ENCODE data around the gene ZNF408. TPM values are rescaled to one million over a fixed set of nuclear protein-coding genes. Genes with fewer than 3 reads are reported as not detected.

ZNF408 gene
- total and polyA plus RNA-seq, 2 of the 13 experiments (the other 11 are each of a cell fraction or from before 2014, with no cell fraction given): 11.2 to 12.5 TPM

DNA sequence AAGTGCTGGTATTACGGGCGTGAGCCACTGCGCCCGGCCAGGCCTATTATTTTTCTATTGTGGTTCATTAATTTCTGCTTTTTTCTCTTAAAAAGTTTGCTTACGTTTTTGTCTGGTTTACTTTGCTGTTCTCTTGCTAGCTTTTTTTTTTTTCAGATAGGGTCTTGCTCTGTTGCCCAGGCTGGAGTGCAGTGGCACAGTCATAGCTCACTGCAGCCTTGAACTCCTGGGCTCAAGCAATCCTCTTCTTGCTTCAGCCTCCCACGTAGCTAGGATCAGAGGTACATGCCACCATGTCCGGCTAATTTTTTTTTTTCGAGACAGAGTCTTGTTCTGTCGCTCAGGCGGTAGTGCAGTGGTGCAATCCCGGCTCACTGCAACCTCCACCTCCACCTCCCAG lies 36.9 kb downstream of the ZNF408 start (continued):
- TF ChIP-seq HMG20A (CRISPR knock-in tag; IDR thresholded peaks at IDR 0.05; ENCODE audit: borderline replicate concordance) (no peak), ZNF263 (CRISPR knock-in tag; IDR thresholded peaks at IDR 0.05) (no peak), ZNF121 (CRISPR knock-in tag; IDR thresholded peaks at IDR 0.05) (peak; percentile 90), ZNF879 (CRISPR knock-in tag; IDR thresholded peaks at IDR 0.05) (no peak), ZNF12 (CRISPR knock-in tag; IDR thresholded peaks at IDR 0.05) (no peak), SP1 (IDR thresholded peaks at IDR 0.05) (no peak), SP1 (CRISPR knock-in tag; IDR thresholded peaks at IDR 0.05) (no peak), ZFP90 (CRISPR knock-in tag; IDR thresholded peaks at IDR 0.05; ENCODE audit: borderline replicate concordance) (0 out of 2 replicates have a peak, but pooled peaks have one; percentile 26), PCBP1 (IDR thresholded peaks at IDR 0.05; ENCODE audit: borderline replicate concordance, low read depth, low read length) (no peak), ISL2 (CRISPR knock-in tag; IDR thresholded peaks at IDR 0.05) (no peak), TEAD2 (CRISPR knock-in tag; IDR thresholded peaks at IDR 0.05) (no peak), POLR2G (IDR thresholded peaks at IDR 0.05; ENCODE audit: low read depth, low read length) (0 out of 2 replicates have a peak, but pooled peaks have one; percentile 33), NR1H2 (CRISPR knock-in tag; IDR thresholded peaks at IDR 0.05; ENCODE audit: borderline replicate concordance, low read depth) (no peak), TBL1XR1 (IDR thresholded peaks at IDR 0.05; ENCODE audit: borderline replicate concordance, low read length, partially characterized antibody) (no peak)
- TF ChIP-seq, protein P1, sequence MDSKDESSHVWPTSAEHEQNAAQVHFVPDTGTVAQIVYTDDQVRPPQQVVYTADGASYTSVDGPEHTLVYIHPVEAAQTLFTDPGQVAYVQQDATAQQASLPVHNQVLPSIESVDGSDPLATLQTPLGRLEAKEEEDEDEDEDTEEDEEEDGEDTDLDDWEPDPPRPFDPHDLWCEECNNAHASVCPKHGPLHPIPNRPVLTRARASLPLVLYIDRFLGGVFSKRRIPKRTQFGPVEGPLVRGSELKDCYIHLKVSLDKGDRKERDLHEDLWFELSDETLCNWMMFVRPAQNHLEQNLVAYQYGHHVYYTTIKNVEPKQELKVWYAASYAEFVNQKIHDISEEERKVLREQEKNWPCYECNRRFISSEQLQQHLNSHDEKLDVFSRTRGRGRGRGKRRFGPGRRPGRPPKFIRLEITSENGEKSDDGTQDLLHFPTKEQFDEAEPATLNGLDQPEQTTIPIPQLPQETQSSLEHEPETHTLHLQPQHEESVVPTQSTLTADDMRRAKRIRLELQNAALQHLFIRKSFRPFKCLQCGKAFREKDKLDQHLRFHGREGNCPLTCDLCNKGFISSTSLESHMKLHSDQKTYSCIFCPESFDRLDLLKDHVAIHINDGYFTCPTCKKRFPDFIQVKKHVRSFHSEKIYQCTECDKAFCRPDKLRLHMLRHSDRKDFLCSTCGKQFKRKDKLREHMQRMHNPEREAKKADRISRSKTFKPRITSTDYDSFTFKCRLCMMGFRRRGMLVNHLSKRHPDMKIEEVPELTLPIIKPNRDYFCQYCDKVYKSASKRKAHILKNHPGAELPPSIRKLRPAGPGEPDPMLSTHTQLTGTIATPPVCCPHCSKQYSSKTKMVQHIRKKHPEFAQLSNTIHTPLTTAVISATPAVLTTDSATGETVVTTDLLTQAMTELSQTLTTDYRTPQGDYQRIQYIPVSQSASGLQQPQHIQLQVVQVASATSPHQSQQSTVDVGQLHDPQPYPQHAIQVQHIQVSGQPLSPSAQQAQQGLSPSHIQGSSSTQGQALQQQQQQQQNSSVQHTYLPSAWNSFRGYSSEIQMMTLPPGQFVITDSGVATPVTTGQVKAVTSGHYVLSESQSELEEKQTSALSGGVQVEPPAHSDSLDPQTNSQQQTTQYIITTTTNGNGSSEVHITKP (CRISPR knock-in tag; IDR thresholded peaks at IDR 0.05; ENCODE audit: low read depth): no peak
- TF ChIP-seq, protein P2, sequence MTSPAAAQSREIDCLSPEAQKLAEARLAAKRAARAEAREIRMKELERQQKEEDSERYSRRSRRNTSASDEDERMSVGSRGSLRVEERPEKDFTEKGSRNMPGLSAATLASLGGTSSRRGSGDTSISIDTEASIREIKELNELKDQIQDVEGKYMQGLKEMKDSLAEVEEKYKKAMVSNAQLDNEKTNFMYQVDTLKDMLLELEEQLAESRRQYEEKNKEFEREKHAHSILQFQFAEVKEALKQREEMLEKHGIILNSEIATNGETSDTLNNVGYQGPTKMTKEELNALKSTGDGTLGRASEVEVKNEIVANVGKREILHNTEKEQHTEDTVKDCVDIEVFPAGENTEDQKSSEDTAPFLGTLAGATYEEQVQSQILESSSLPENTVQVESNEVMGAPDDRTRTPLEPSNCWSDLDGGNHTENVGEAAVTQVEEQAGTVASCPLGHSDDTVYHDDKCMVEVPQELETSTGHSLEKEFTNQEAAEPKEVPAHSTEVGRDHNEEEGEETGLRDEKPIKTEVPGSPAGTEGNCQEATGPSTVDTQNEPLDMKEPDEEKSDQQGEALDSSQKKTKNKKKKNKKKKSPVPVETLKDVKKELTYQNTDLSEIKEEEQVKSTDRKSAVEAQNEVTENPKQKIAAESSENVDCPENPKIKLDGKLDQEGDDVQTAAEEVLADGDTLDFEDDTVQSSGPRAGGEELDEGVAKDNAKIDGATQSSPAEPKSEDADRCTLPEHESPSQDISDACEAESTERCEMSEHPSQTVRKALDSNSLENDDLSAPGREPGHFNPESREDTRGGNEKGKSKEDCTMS (CRISPR knock-in tag; conservative IDR thresholded peaks at IDR 0.05): no peak
- TF ChIP-seq, protein P3, sequence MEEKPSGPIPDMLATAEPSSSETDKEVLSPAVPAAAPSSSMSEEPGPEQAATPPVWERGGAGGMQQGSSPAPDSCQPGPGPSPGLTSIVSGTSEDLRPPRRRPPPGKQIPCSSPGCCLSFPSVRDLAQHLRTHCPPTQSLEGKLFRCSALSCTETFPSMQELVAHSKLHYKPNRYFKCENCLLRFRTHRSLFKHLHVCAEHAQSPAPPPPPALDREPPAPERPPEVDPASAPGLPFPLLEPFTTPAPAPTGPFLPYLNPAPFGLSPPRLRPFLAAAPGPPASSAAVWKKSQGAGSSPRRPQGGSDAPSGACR (CRISPR knock-in tag; IDR thresholded peaks at IDR 0.05): no peak
- TF ChIP-seq, protein P4, sequence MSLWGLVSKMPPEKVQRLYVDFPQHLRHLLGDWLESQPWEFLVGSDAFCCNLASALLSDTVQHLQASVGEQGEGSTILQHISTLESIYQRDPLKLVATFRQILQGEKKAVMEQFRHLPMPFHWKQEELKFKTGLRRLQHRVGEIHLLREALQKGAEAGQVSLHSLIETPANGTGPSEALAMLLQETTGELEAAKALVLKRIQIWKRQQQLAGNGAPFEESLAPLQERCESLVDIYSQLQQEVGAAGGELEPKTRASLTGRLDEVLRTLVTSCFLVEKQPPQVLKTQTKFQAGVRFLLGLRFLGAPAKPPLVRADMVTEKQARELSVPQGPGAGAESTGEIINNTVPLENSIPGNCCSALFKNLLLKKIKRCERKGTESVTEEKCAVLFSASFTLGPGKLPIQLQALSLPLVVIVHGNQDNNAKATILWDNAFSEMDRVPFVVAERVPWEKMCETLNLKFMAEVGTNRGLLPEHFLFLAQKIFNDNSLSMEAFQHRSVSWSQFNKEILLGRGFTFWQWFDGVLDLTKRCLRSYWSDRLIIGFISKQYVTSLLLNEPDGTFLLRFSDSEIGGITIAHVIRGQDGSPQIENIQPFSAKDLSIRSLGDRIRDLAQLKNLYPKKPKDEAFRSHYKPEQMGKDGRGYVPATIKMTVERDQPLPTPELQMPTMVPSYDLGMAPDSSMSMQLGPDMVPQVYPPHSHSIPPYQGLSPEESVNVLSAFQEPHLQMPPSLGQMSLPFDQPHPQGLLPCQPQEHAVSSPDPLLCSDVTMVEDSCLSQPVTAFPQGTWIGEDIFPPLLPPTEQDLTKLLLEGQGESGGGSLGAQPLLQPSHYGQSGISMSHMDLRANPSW (CRISPR knock-in tag; IDR thresholded peaks at IDR 0.05; ENCODE audit: borderline replicate concordance): no peak
- TF ChIP-seq, protein P5, sequence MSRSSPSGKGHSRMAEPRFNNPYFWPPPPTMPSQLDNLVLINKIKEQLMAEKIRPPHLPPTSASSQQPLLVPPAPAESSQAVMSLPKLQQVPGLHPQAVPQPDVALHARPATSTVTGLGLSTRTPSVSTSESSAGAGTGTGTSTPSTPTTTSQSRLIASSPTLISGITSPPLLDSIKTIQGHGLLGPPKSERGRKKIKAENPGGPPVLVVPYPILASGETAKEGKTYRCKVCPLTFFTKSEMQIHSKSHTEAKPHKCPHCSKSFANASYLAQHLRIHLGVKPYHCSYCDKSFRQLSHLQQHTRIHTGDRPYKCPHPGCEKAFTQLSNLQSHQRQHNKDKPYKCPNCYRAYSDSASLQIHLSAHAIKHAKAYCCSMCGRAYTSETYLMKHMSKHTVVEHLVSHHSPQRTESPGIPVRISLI (CRISPR knock-in tag; IDR thresholded peaks at IDR 0.05; ENCODE audit: borderline replicate concordance): 0 out of 2 replicates have a peak, but pooled peaks have one; percentile 23
